ENCODE data around the gene GRM7. TPM values are rescaled to one million over a fixed set of nuclear protein-coding genes. Genes with fewer than 3 reads are reported as not detected.

Gene GRM7
- total RNA-seq, 1 experiment from 2014 or later = not detected

DNA sequence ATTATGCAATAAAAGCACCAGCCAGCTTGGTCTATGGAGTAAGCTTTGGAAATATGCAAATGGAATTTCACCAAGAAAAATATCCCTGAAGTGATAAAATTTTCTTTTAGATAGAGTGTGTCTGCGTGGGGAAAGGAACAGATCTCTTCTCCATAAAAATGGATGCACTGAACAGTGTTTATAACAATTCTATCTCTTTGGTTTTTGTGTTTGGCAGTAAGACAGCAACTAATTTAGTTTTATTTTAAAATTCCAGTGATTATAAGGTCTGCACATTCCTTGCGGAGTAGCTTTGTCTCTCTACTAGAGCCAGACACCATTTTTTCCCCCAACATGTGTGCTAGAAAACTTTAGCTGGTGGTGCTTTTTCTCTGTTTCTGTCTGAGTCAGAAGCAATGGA lies 712.4 kb downstream of the GRM7 start:
- Histone ChIP-seq H3K4me1 (ENCODE audit: insufficient read depth, low read length, poor library complexity, severe bottlenecking) (no peaks in the 10 kb centered on the region), H3K4me3 (ENCODE audit: low read depth, low read length, poor library complexity, severe bottlenecking) (no peak overlapping the region), H3K9me3 (ENCODE audit: low read depth, low read length, poor library complexity, severe bottlenecking) (no peaks in the 10 kb centered on the region), H3K27ac (ENCODE audit: low read depth, low read length, poor library complexity, severe bottlenecking) (no peak overlapping the region), H3K36me3 (ENCODE audit: insufficient read depth, low read length, poor library complexity, severe bottlenecking) (no peaks in the 10 kb centered on the region), H3K27me3 (replicated peaks; ENCODE audit: insufficient read depth, low read depth, low read length, poor library complexity) (no peaks in the 10 kb centered on the region)
- intact Hi-C loops (cut with micrococcal nuclease; ENCODE audit: unreplicated experiment) = no loop called here
- POLR2A ChIA-PET (ENCODE audit: low non-redundant PET) = no interaction called here
- no peak for DNase-seq (ENCODE audit: low spot score)
- BruUV-seq (replicated peaks) = no TSS peak
- CTCF ChIA-PET = no interaction called here
- TF ChIP-seq EZH2 (IDR thresholded peaks at IDR 0.05; ENCODE audit: borderline replicate concordance, low read depth, low read length, poor library complexity, severe bottlenecking) = no peak
- TF ChIP-seq, protein P1, sequence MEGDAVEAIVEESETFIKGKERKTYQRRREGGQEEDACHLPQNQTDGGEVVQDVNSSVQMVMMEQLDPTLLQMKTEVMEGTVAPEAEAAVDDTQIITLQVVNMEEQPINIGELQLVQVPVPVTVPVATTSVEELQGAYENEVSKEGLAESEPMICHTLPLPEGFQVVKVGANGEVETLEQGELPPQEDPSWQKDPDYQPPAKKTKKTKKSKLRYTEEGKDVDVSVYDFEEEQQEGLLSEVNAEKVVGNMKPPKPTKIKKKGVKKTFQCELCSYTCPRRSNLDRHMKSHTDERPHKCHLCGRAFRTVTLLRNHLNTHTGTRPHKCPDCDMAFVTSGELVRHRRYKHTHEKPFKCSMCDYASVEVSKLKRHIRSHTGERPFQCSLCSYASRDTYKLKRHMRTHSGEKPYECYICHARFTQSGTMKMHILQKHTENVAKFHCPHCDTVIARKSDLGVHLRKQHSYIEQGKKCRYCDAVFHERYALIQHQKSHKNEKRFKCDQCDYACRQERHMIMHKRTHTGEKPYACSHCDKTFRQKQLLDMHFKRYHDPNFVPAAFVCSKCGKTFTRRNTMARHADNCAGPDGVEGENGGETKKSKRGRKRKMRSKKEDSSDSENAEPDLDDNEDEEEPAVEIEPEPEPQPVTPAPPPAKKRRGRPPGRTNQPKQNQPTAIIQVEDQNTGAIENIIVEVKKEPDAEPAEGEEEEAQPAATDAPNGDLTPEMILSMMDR (conservative IDR thresholded peaks at IDR 0.05; ENCODE audit: low read depth, low read length) = no peak

- H3K27ac ChIP-seq (ENCODE audit: low read depth, low read length, poor library complexity, severe bottlenecking) = no peak overlapping the region
- no peaks in the 10 kb centered on the region for H3K4me1 ChIP-seq (ENCODE audit: insufficient read depth, low read length, poor library complexity, severe bottlenecking)
- TF ChIP-seq, protein P1 (conservative IDR thresholded peaks at IDR 0.05; ENCODE audit: low read depth, low read length) = no peak
- TF ChIP-seq EZH2 (IDR thresholded peaks at IDR 0.05; ENCODE audit: borderline replicate concordance, low read depth, low read length, poor library complexity, severe bottlenecking) = no peak
- ChIA-PET POLR2A (ENCODE audit: low non-redundant PET) (no interaction called here), CTCF (no interaction called here)
- BruUV-seq (replicated peaks) = no TSS peak
- intact Hi-C loops (cut with micrococcal nuclease; ENCODE audit: unreplicated experiment) = no loop called here
- no peak overlapping the region for H3K4me3 ChIP-seq (ENCODE audit: low read depth, low read length, poor library complexity, severe bottlenecking)
- no peak for DNase-seq (ENCODE audit: low spot score)
- H3K36me3 ChIP-seq (ENCODE audit: insufficient read depth, low read length, poor library complexity, severe bottlenecking) = no peaks in the 10 kb centered on the region
- H3K9me3 ChIP-seq (ENCODE audit: low read depth, low read length, poor library complexity, severe bottlenecking) = no peaks in the 10 kb centered on the region
- H3K27me3 ChIP-seq (replicated peaks; ENCODE audit: insufficient read depth, low read depth, low read length, poor library complexity) = no peaks in the 10 kb centered on the region
Observed at GRCh38 chr3:7574435-7574834, 713.5 kb downstream of the GRM7 start.

- no peaks in the 10 kb centered on the region for H3K36me3 ChIP-seq (ENCODE audit: insufficient read depth, low read length, poor library complexity, severe bottlenecking)
- intact Hi-C loops (cut with micrococcal nuclease; ENCODE audit: unreplicated experiment) = no loop called here
- H3K9me3 ChIP-seq (ENCODE audit: low read depth, low read length, poor library complexity, severe bottlenecking) = no peaks in the 10 kb centered on the region
- POLR2A ChIA-PET (ENCODE audit: low non-redundant PET) = no interaction called here
- H3K4me1 ChIP-seq (ENCODE audit: insufficient read depth, low read length, poor library complexity, severe bottlenecking) = no peaks in the 10 kb centered on the region
- TF ChIP-seq EZH2 (IDR thresholded peaks at IDR 0.05; ENCODE audit: borderline replicate concordance, low read depth, low read length, poor library complexity, severe bottlenecking) = no peak
- TF ChIP-seq, protein P1 (conservative IDR thresholded peaks at IDR 0.05; ENCODE audit: low read depth, low read length) = no peak
- CTCF ChIA-PET = no interaction called here
- peak; percentile 5 for DNase-seq (ENCODE audit: low spot score)
- BruUV-seq (replicated peaks) = no TSS peak
- no peak overlapping the region for H3K27ac ChIP-seq (ENCODE audit: low read depth, low read length, poor library complexity, severe bottlenecking)
- no peak overlapping the region for H3K4me3 ChIP-seq (ENCODE audit: low read depth, low read length, poor library complexity, severe bottlenecking)
- no peaks in the 10 kb centered on the region for H3K27me3 ChIP-seq (replicated peaks; ENCODE audit: insufficient read depth, low read depth, low read length, poor library complexity)
Observed at GRCh38 chr3:7576071-7576470, 715.2 kb downstream of the GRM7 start.

Measured in A673 (cell line).